Esophagus squamous epithelium (tissue), 4 donors: ENCODE results near the gene ZNF260.

Experiments
- CTCF ChIP-seq, 6 experiments: fragments of 450-650 bp in 4 of 6; fragments of 200-600 bp in 2 of 6; sonication (generic) in 2 of 6; IDR thresholded peaks; one replicate each; pipeline ENCODE4 v1.5.1; 2016 to 2019; ENCODE audit warnings: antibody characterized with exemption in 6 of 6, mild to moderate bottlenecking in 4 of 6, moderate library complexity in 4 of 6
- POLR2A ChIP-seq, 4 donors: fragments of 450-650 bp; IDR thresholded peaks; one replicate each; pipeline ENCODE4 v1.6.1; 2017; ENCODE audit warnings: antibody characterized with exemption in 4 of 4, mild to moderate bottlenecking in 4 of 4, moderate library complexity in 3 of 4

GRCh38 chr19:36488118-36488845 is 39.8 kb downstream of the ZNF260 start:
- TF ChIP-seq CTCF (IDR thresholded peaks at IDR 0.05): no peak
- TF ChIP-seq POLR2A (IDR thresholded peaks at IDR 0.05): no peak
